ENCODE measurements around the gene CEP152. TPM values are rescaled to one million over a fixed set of nuclear protein-coding genes. Genes with fewer than 3 reads are reported as not detected.

Gene CEP152, protein sequence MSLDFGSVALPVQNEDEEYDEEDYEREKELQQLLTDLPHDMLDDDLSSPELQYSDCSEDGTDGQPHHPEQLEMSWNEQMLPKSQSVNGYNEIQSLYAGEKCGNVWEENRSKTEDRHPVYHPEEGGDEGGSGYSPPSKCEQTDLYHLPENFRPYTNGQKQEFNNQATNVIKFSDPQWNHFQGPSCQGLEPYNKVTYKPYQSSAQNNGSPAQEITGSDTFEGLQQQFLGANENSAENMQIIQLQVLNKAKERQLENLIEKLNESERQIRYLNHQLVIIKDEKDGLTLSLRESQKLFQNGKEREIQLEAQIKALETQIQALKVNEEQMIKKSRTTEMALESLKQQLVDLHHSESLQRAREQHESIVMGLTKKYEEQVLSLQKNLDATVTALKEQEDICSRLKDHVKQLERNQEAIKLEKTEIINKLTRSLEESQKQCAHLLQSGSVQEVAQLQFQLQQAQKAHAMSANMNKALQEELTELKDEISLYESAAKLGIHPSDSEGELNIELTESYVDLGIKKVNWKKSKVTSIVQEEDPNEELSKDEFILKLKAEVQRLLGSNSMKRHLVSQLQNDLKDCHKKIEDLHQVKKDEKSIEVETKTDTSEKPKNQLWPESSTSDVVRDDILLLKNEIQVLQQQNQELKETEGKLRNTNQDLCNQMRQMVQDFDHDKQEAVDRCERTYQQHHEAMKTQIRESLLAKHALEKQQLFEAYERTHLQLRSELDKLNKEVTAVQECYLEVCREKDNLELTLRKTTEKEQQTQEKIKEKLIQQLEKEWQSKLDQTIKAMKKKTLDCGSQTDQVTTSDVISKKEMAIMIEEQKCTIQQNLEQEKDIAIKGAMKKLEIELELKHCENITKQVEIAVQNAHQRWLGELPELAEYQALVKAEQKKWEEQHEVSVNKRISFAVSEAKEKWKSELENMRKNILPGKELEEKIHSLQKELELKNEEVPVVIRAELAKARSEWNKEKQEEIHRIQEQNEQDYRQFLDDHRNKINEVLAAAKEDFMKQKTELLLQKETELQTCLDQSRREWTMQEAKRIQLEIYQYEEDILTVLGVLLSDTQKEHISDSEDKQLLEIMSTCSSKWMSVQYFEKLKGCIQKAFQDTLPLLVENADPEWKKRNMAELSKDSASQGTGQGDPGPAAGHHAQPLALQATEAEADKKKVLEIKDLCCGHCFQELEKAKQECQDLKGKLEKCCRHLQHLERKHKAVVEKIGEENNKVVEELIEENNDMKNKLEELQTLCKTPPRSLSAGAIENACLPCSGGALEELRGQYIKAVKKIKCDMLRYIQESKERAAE (N-terminal part only)
- total RNA-seq (1 to 10 TPM in 1 of 4 donors, under 1 TPM in 3; 0.58 to 1.3 (median 0.89) TPM), polyA plus RNA-seq (under 1 TPM; 0.35 to 0.69 (median 0.42) TPM)
- long read RNA-seq, donor 1 = 0 reads
- long read RNA-seq, donor 2 = 0 reads

DNA sequence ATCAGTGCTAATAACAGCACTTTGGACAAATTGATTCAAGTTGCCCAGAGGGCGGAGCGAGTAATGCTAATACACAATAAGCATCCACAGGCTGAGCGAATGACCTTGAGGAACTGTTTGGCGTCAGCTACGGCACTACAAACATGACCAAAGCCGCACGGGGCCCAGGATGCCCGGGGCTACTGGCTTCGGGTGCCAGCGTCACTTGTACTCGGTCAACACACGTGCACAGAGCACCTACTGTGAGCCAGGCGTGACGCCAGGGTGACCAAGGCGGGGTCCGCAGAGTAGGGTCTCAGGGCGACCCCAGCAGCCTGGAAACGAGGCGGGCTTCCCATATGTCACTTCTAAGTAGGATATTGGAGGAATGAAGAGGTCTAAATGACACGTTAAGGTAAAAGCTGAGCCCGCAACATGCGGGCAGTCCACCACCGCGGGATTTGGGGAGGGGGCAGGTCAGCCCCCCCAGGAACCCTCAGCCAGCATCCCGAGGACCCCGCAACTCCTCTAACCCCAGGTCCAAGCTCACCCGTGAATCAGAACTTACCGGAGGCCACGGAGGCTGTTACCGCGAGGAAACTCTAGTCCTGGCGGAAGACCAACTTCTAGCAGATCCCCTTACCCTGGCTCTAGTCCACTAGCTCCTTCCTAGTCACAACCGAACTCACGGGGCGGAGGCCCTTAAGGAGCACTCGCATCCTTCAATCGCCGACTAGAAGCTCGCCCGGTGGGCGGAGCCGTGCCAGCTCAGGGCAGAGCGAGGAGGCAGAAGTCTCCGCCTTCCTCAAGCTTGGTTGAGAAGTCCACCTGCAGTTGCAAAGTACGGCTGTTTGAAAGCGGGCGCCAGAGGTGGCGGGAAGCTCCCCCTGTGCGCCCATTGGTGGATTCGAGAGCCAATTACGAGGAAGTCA, at the start of gene CEP152:
CEP152 (minus strand) TSS at position 656 of the 911 bp plus-strand sequence. CDS start 5,420 bp downstream, outside the sequence.
- Histone ChIP-seq H3K9me3 (no peaks in the 10 kb centered on the region), H3K27ac (no peak within 1 kb of the TSS), H3K4me3 (peak within 1 kb of the TSS; percentile 84), H3K4me1 (no peaks in the 10 kb centered on the region), H3K27me3 (ENCODE audit: insufficient read depth in 3 of 3, low read length in 2 of 3) (no peaks in the 10 kb centered on the region), H3K36me3 (ENCODE audit: insufficient read depth in 1 of 2, low read depth in 1 of 2) (no peaks in the 10 kb centered on the region)
- ATAC-seq = peak; percentile 99 to 100 (median 100)
- peak; percentile 96 to 98 for DNase-seq
- TF ChIP-seq, protein P1, sequence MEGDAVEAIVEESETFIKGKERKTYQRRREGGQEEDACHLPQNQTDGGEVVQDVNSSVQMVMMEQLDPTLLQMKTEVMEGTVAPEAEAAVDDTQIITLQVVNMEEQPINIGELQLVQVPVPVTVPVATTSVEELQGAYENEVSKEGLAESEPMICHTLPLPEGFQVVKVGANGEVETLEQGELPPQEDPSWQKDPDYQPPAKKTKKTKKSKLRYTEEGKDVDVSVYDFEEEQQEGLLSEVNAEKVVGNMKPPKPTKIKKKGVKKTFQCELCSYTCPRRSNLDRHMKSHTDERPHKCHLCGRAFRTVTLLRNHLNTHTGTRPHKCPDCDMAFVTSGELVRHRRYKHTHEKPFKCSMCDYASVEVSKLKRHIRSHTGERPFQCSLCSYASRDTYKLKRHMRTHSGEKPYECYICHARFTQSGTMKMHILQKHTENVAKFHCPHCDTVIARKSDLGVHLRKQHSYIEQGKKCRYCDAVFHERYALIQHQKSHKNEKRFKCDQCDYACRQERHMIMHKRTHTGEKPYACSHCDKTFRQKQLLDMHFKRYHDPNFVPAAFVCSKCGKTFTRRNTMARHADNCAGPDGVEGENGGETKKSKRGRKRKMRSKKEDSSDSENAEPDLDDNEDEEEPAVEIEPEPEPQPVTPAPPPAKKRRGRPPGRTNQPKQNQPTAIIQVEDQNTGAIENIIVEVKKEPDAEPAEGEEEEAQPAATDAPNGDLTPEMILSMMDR (IDR thresholded peaks at IDR 0.05) = no peak
- WGBS, 3 donors = 0 to 1% (median 1%) methylated on average over 51 of the region's 51 CpGs
- intact Hi-C loops (cut with DNase I) = loop anchor here in 1 of 2 donors (10.0 kb wide), 1 partner anchor 614 kb away; the partner anchor contains the start of gene FGF7

DNA sequence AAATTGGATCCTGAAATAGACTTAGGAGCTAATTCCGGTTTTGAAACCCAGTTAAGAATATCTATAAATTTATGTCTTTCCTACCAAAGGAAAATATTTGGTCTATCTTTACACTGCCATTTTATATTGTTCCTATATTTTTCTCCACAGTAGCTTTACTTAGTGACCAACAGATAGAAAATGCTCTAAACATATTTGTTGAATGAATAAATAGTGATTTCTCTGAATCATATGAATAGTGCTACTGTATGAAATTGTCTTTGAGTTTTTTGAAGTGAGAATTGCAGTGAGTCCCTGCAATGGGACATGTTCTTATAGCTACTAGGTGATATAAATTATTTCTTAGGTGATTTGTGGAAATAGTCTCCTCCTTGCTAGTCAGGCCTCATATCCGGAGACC, 48.6 kb upstream of the CEP152 start:
- Histone ChIP-seq H3K9me3 (no peaks in the 10 kb centered on the region), H3K36me3 (ENCODE audit: insufficient read depth in 1 of 2, low read depth in 1 of 2) (no peaks in the 10 kb centered on the region), H3K4me1 (no peaks in the 10 kb centered on the region), H3K27ac (no peak overlapping the region), H3K4me3 (no peak overlapping the region), H3K27me3 (ENCODE audit: insufficient read depth in 3 of 3, low read length in 2 of 3) (no peaks in the 10 kb centered on the region)
- DNase-seq (no peak), ATAC-seq (no peak)
- intact Hi-C loops (cut with DNase I) = no loop called here
- TF ChIP-seq, protein P1 (IDR thresholded peaks at IDR 0.05) = no peak
- 84 to 91% (median 87%) methylated on average over 2 of the region's 2 CpGs for WGBS, 3 donors

DNA sequence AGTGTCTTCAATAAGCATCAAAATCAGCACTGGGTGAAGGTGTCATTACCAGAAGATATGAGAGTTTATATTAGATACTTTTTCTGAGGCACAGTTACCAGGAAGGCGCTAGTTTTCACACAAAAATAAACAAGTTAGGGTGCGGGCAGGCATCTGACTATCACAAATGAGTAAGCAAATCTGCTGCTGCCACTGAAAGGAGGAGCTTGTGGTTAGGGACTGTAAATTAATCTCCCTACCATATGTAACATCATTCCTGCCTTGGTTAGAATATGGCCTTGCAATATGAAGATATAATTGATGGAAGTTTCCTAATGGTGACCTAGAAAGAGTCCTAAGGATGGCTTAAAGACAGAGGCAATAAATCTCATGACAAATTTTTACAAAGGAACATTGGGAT, 47.5 kb upstream of the CEP152 start:
- H3K4me3 ChIP-seq = no peak overlapping the region
- no peaks in the 10 kb centered on the region for H3K4me1 ChIP-seq
- no peaks in the 10 kb centered on the region for H3K9me3 ChIP-seq
- no peaks in the 10 kb centered on the region for H3K36me3 ChIP-seq (ENCODE audit: insufficient read depth in 1 of 2, low read depth in 1 of 2)
- H3K27ac ChIP-seq = no peak overlapping the region
- intact Hi-C loops (cut with DNase I) = no loop called here
- H3K27me3 ChIP-seq (ENCODE audit: insufficient read depth in 3 of 3, low read length in 2 of 3) = no peaks in the 10 kb centered on the region
- TF ChIP-seq, protein P1 (IDR thresholded peaks at IDR 0.05) = no peak
- WGBS, 3 donors = 62 to 71% (median 64%) methylated on average over 2 of the region's 2 CpGs
- DNase-seq (no peak), ATAC-seq (no peak)
